Measurements from ENCODE around the gene LENG8. TPM values are rescaled to one million over a fixed set of nuclear protein-coding genes. Genes with fewer than 3 reads are reported as not detected.
A peak's percentile ranks its signal among the peaks of the same experiment; 100 is the strongest.

Gene LENG8
- total RNA-seq (2014; rRNA removed; shearing (Covaris generic)): 153 TPM in 2 replicates

GRCh38 chr19:54448774-54449700, at the start of gene LENG8:
Gene LENG8 (plus strand): TSS chr19:54449199. CDS start chr19:54451345, 2,146 bp downstream.
- peak; percentile 99 for DNase-seq (ENCODE audit: low spot score)

DNA sequence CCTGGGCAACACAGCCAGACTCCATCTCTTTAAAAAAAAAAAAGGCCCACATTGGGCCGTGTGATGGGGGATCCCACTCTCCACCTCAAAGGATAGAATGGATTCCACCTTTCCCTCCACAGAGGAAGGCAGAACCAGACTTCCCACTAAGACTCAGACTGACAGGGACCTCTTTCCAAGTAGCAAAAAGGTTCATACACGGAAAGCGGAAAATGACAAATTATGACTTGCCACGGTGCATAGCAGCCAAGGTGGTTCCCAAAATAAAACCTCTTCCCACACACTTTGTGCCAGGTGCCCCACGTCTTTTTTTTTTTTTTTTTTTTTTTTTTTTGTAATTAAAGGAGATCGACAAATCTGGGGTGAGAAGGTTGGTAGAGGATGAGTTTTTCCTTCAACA, 48.1 kb upstream of the LENG8 start:
- DNase-seq (ENCODE audit: low spot score): no peak

DNA sequence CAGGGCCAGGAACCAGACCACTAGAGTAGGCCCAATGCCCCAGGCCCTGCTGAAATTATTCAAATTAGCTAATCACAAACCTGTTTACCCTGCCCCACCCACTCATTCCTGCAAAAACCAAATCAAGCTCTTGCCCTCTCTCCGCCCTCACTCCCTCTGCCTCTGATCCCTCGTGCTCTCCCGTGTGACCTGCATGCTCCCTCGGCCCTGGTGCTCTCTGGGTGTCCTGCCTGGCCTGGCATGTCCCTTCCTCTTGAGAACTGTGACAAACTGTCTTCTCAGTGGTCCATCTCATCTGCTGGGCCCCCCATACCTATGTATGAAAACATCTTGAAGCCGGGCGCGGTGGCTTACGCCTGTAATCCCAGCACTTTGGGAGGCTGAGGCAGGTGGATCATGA, 45.9 kb upstream of the LENG8 start:
- DNase-seq (ENCODE audit: low spot score): no peak

DNA sequence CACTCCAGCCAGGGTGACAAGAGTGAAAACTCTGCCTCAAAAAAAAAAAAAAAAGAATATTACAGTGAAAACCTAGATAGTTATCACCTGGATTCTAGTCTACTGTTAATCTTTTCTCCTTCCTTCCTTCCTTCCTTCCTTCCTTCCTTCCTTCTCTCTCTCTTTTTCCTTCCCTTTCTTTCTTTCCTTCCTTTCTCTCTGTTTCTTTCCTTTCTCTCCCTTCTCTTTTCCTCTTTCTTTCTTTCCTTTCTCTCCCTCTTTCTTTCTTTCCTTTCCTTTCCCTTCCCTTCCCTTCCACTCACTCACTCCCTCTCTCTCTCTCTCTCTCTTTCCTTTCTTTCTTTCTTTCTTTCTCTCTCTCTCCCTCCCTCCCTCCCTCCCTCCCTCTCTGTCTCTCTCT, 43.4 kb upstream of the LENG8 start:
- DNase-seq (ENCODE audit: low spot score): no peak

GRCh38 chr19:54407780-54408179, 41.2 kb upstream of the LENG8 start:
- DNase-seq (ENCODE audit: low spot score): no peak

GRCh38 chr19:54408456-54409026, 40.5 kb upstream of the LENG8 start:
- no peak for DNase-seq (ENCODE audit: low spot score)

DNA sequence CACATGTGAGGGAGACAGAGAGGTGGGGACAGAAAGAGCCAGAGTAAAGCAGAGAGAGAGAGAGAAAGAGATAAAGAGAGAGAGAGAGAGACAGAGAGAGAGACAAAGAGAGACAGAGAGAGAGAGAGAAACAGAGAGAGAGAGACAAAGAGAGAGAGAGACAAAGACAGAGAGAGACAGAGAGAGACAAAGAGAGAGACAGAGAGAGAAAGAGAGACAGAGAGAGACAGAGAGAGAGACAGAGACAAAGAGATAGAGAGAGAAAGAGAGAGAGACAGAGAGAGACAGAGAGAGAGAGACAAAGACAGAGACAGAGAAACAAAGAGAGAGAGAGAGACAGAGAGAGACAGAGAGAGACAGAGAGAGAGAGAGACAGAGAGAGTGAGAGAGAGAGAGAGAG, 38.0 kb upstream of the LENG8 start:
- no peak for DNase-seq (ENCODE audit: low spot score)

GRCh38 chr19:54412877-54413276, 36.1 kb upstream of the LENG8 start:
- no peak for DNase-seq (ENCODE audit: low spot score)

DNA sequence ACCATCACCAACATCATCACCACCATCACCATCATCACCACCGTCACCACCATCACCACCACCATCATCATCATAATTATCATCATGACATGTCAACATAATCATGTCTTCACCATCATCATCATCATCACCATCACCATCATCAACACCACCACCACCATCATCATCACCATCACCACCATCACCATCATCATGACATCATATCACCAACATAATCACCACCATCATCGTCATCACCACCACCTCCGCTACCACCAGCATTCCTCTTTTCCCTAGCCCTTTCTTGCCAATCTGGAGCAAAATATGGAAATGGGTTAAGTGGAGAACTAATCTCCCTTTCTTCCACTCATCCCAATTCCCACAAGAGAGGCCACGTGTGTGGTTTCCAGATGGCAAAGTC, 34.8 kb upstream of the LENG8 start:
- DNase-seq (ENCODE audit: low spot score): no peak

- DNase-seq (ENCODE audit: low spot score): no peak
Measured at GRCh38 chr19:54415208-54415900, 33.6 kb upstream of the LENG8 start, which contains the start of gene TTYH1. Gene TTYH1 (plus strand): TSS chr19:54415464. CDS start chr19:54415553, 89 bp downstream.

GRCh38 chr19:54415901-54416673, 32.9 kb upstream of the LENG8 start:
- no peak for DNase-seq (ENCODE audit: low spot score)

DNA sequence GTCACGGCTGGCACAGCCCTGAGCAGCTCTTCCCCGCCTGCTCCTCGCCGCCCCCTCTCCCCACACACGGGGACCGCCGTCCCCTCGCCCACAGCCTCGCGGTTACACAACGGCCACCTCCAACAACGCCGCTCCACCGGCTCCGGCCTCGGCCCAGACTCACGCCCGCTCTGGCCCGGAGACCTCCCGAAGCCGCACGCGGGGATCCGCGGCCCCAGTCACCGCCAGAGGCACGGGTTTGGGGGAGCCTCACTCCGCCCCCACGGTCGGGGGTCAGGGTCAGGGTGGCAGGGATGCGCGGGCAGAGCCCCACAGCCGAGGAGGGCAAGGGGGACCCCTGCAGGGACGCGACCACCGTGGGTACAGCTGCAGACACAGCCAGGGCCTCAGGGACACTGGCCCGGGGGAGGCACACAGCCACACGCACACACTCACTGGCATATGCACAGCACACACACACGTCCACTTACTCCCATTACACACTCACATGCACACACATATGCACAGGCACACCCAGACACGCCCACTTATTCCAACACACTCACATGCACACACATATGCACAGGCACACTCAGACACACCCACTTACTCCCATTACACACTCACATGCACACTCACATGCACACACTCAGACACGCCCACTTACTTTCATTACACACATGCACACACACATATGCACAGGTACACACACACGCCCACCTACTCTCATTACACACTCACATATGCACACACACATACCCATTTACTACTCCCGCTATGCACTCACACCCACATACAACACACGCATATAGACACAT, 32.1 kb upstream of the LENG8 start:
- DNase-seq (ENCODE audit: low spot score): no peak

- DNase-seq (ENCODE audit: low spot score): no peak
Measured at GRCh38 chr19:54418030-54418929, 30.7 kb upstream of the LENG8 start.

DNA sequence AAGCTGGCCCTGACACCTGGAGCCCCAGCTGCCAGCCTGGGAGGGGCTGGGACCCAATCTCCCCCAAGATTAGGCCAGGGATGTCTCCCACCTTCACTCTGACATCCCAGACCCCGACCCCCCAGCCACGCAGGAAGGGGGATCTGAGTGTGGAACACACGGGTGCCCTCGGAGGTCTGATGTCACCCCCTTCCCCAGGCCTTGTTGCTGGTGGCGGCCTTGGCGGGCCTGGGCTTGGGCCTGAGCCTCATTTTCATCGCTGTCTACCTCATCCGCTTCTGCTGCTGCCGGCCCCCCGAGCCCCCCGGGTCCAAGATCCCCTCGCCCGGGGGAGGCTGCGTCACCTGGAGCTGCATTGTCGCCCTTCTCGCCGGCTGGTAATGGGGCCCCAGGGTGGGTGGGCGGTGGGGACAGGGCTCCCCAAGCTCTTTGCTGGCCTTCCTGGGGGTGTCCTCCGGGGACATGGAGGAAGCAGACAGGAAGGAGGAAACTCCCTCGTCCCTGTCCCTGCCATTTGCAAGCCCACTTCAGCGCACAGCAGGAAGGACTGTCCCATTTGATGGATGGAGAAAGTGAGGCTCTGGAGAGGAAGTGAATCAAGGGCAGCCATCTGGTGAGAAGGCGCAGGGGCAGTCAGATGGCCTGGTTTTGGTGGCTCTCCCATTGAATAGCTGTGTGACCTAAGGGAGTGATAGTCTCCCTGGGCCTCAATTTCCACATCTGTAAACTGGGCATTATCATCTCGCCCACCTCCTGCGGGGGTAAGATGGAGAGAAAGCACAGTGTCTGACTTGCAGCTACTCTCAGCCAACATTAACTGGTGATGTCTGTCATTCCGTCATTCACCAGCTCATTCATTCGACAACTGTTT, 29.8 kb upstream of the LENG8 start:
- no peak for DNase-seq (ENCODE audit: low spot score)

DNA sequence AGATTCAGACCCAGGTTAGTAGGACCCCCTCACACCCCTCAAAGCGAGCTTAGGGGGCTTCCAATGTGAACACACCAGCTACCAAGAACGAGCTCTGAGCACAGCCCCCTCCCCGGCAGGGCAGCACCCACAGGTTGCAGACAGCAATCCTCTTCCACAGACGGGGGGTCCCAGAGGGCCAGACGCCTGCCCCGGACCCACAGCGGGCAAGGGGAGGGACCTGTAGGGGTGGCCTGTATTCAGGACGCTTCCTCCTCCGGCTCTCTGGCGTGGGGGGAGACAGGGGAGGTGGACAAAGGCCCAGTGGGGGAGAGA, 29.0 kb upstream of the LENG8 start:
- DNase-seq (ENCODE audit: low spot score): no peak

DNA sequence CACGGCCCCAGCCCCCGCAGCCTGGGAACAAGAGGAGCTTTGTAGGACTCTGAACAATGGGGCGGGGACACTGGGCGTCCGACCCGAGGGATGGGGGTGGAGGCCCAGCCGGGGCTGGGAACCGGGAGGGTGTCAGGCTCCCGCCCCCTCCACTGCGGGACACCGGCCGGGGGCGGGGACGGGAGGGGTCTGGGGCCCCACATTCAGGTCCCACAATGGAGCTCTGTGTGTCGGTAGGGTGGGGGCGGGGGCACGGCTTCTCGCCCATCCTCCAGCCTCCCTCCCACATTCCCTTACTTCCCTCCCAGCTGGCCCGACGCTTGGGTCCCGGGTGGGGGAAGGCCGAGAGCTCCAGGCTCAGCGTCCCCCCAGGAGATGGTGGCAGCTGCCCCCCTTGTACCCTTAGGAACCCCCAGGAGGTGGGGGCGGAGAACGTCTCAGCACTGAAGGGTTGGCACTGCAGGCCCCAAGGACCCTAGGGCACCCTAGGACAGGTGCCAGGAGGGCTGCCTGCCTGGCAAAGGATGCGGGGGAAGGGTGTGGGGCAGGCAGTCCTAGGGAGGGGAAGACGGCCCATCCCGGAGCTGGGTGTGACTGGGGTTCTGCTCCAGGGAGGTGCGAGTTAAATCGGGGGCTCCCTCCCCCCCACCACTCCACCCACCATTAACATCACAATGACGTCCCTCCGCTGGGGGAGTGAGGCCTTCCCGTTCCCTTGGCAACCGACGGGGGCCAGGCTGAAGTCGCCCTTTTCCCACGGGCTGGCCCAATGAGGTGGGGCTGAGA, 28.4 kb upstream of the LENG8 start:
- DNase-seq (ENCODE audit: low spot score): no peak

GRCh38 chr19:54421169-54421516, 27.9 kb upstream of the LENG8 start:
- no peak for DNase-seq (ENCODE audit: low spot score)

DNA sequence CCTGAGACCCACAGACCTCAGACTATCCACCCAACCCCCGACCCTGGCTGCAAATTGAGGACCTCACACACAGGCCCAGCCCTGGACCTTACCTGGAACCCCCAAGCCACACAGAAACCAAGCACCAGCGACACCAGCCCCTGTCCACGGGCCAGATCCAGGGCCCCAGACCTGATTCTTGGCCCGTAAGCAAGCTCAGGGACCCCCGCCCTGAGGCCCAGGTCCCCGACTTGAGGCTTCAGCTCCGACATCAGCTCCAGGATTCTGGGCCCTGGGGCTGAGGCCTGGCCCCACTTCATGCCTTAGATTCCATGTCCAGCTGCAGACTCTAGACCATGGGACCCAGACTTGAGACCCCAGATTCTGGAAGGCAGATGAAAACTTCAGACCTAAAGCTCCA, 27.5 kb upstream of the LENG8 start:
- DNase-seq (ENCODE audit: low spot score): no peak

Data from HT-29 (cell line).